ENCODE results near the gene FAM13A. TPM values are rescaled to one million over a fixed set of nuclear protein-coding genes. Genes with fewer than 3 reads are reported as not detected.

Gene FAM13A
- total and polyA plus RNA-seq, 2 of the 8 experiments (the other 6 are each of a cell fraction or from before 2014, with no cell fraction given): 7.1 to 16.5 TPM

- H2AFZ ChIP-seq (ENCODE audit: low read length): no peak overlapping the region
- no peak overlapping the region for H3K9ac ChIP-seq (replicated peaks in 1 of 4; ENCODE audit: extremely low read depth in 1 of 4, low read depth in 3 of 4, low read length in 3 of 4)
- CTCF ChIA-PET (ENCODE audit: partially characterized antibody): interaction anchor here (0.6 kb wide), 1 partner anchor 195 kb away, joined by 5 read pairs; no protein-coding TSS in a partner anchor
- no peak overlapping the region for H3K23ac ChIP-seq (ENCODE audit: insufficient read length)
- H2BK20ac ChIP-seq (ENCODE audit: low read length): no peak overlapping the region
- H3K4me1 ChIP-seq (replicated peaks in 1 of 4; ENCODE audit: control insufficient read depth in 3 of 4, insufficient read depth in 4 of 4, low read length in 3 of 4): no peaks in the 10 kb centered on the region
- H3K23me2 ChIP-seq (ENCODE audit: low read depth, low read length): no peaks in the 10 kb centered on the region
- no peak overlapping the region for H2BK5ac ChIP-seq (ENCODE audit: low read depth, low read length)
- peaks cover 0 to 2% of the 10 kb centered on the region in 2 experiments for H4K20me1 ChIP-seq (replicated peaks in 1 of 2; ENCODE audit: control insufficient read depth in 1 of 2, insufficient read depth in 2 of 2, low read length in 2 of 2)
- no peak overlapping the region for H3K4ac ChIP-seq (replicated peaks; ENCODE audit: insufficient read length, low read depth, low read length)
- H2BK15ac ChIP-seq (ENCODE audit: low read length): no peak overlapping the region
- WGBS, 2 experiments (ENCODE audit: extremely low coverage in 1 of 2, insufficient coverage in 1 of 2, insufficient read length in 1 of 2, insufficient replicate concordance in 2 of 2, low coverage in 1 of 2, low lambda C conversion rate in 2 of 2, missing lambda C conversion rate in 1 of 2): 84% methylated on average over 2 of the region's 2 CpGs; no CpG with 5 or more reads in 1 of the 2 experiments
- H4K91ac ChIP-seq (replicated peaks; ENCODE audit: insufficient read length, low read length): no peak overlapping the region
- no peaks in the 10 kb centered on the region for H3K36me3 ChIP-seq (ENCODE audit: control insufficient read depth in 2 of 4, insufficient read depth in 4 of 4, low read length in 3 of 4)
- H3K14ac ChIP-seq (ENCODE audit: insufficient read length): no peak overlapping the region
- peaks cover 0 to 4% of the 10 kb centered on the region in 2 experiments; a peak in 1 of 4 replicates for H3K9me3 ChIP-seq (ENCODE audit: insufficient read depth in 2 of 2, low read depth in 1 of 2, low read length in 1 of 2)
- no peak overlapping the region for H4K5ac ChIP-seq (ENCODE audit: insufficient read length, low read depth, low read length)
- DNase-seq (ENCODE audit: low read depth in 1 of 2, low spot score in 2 of 2) (no peak), FAIRE-seq (no peak)
- no peak overlapping the region for H3K56ac ChIP-seq (replicated peaks; ENCODE audit: insufficient read length, low read depth, low read length)
- H2AK5ac ChIP-seq (ENCODE audit: low read depth, low read length): no peak overlapping the region
- no peak overlapping the region for H3K18ac ChIP-seq (ENCODE audit: extremely low read depth, low read length)
- H3K4me3 ChIP-seq (ENCODE audit: extremely low read depth in 1 of 4, insufficient read depth in 2 of 4, low read depth in 3 of 4, low read length in 4 of 4): no peak overlapping the region
- no peak overlapping the region for H3K27ac ChIP-seq (ENCODE audit: low read depth, low read length)
- no peak overlapping the region for H2BK12ac ChIP-seq (ENCODE audit: low read depth, low read length)
- no peak overlapping the region for H2BK120ac ChIP-seq (replicated peaks; ENCODE audit: low read depth, low read length)
- H4K8ac ChIP-seq (ENCODE audit: extremely low read depth, insufficient read depth, low read length): no peak overlapping the region
- no peaks in the 10 kb centered on the region for H3K79me2 ChIP-seq (ENCODE audit: control insufficient read depth in 1 of 2, insufficient read depth in 2 of 2, low read length in 2 of 2)
- POLR2A ChIA-PET (ENCODE audit: partially characterized antibody): no interaction called here
- H3K4me2 ChIP-seq (ENCODE audit: insufficient read depth in 1 of 2, low read depth in 2 of 2, low read length in 2 of 2): no peak overlapping the region
- no peaks in the 10 kb centered on the region for H3K27me3 ChIP-seq (replicated peaks in 1 of 4; ENCODE audit: control insufficient read depth in 3 of 4, extremely low read depth in 1 of 4, insufficient read depth in 3 of 4, low read length in 3 of 4)
- H3K79me1 ChIP-seq (ENCODE audit: low read depth, low read length): no peaks in the 10 kb centered on the region
- no peak for TF ChIP-seq PHF8 (conservative IDR thresholded peaks at IDR 0.05; ENCODE audit: low read depth, low read length)
- no peak for TF ChIP-seq SP4 (IDR thresholded peaks at IDR 0.05; ENCODE audit: low read length)
- TF ChIP-seq SIRT6 (IDR thresholded peaks at IDR 0.05; ENCODE audit: low read length): no peak
- no peak for TF ChIP-seq RBBP5 (IDR thresholded peaks at IDR 0.05; ENCODE audit: borderline replicate concordance, low read depth, low read length)
- TF ChIP-seq EZH2 (IDR thresholded peaks at IDR 0.05; ENCODE audit: low read depth, low read length, severe bottlenecking): no peak
- TF ChIP-seq CTBP2 (IDR thresholded peaks at IDR 0.05; ENCODE audit: borderline replicate concordance, insufficient read depth, insufficient read length, low read length): no peak
- TF ChIP-seq KDM1A (IDR thresholded peaks at IDR 0.05; ENCODE audit: borderline replicate concordance, low read length): no peak
- no peak for TF ChIP-seq BCL11A (IDR thresholded peaks at IDR 0.05; ENCODE audit: low read depth in 2 of 2, low read length in 2 of 2)
- no peak for TF ChIP-seq CHD1 (IDR thresholded peaks at IDR 0.05; ENCODE audit: low read depth, low read length)
Measured at GRCh38 chr4:88830598-88830997, 226.4 kb downstream of the FAM13A start.

Data from H1 (cell line).